ENCODE data around the gene SLC4A3.

Gene SLC4A3

DNA sequence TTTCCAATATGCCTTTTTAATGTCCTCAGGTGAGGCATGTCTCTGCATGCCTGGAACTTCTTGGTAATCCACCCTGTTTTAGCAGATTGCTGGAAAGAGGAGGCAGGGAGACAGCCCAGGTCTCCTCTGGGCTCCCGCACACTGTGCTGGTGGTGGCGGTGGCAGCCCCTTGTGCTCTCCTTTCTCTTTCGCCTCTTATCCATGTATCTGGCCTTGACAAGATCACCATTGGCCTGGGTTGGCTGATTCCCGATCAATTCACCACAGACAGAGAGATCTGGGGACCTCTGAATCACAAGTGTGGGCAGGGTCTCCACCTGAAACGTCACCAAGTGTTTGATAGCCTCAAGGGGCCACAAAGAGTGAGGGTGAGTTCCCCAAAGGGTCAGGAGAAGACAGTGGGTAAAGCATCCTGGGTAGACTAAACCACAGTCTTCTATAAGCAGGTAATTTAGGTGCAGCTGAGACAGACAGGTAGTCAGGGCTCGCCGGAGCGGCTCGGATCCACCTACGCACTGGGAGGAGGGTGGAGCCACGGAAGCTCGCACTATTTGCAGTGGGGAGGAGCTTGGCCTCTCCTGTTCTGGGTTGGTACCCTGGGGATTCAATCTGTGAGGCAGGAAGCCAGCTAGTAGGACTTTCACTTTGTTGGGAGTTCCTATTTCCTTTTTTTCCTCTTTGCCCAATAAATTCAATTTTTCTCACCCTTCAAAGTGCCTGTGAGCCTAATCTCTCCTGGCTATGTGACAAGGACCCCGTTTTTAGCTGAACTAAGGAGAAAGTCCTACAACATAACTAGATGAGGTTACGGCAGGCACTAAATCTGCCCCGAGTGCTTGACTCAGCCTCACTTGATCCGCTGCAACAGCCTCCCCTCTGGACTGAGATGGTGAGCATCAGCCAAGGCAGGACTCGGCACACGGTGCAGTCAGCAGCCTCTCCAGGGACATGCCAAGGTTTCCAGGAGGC, 57.6 kb downstream of the SLC4A3 start:
- no peak for DNase-seq

DNA sequence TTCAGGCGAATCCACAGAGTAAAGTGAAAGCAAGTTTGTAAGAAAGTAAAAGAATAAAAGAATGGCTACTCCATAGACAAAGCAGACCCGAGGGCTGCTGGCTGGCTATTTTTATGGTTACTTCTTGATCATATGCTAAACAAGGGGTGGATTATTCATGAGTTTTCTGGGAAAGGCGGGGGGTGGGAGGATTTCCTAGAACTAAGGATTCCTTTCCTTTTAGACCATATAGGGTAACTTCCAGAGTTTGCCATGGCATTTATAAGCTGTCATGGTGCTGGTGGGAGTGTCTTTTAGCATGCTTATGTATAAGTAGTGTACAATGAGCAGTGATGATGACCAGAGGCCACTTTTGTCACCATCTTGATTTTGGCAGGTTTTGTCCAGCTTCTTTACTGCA, 59.8 kb downstream of the SLC4A3 start:
- no peak for DNase-seq

DNA sequence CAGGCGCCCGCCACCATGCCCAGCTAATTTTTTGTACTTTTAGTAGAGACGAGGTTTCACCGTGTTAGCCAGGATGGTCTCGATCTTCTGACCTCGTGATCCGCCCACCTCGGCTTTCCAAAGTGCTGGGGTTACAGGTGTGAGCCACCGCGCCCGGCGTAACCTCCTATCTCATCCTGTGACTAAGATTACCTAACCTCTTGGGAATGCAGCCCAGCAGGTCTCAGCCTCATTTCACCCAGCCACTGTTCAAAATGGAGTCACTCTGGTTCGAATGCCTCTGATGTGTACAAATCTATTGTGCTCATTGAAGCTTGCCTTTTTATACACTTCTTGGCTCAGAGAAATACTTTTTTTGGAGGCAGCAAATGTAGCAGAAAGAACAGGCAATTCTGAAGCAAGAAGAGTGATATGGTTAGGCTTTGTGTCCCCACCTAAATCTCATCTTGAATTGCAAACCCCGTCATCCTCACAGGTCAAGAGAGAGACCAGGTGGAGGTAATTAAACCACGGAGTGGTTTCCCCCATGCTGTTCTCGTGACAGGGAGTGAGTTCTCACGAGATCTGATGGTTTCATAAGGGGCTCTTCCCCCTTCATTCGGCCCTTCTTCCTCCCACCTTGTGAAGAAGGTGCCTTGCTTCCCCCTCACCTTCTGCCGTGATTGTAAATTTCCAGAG, 60.6 kb downstream of the SLC4A3 start:
- DNase-seq: no peak

DNA sequence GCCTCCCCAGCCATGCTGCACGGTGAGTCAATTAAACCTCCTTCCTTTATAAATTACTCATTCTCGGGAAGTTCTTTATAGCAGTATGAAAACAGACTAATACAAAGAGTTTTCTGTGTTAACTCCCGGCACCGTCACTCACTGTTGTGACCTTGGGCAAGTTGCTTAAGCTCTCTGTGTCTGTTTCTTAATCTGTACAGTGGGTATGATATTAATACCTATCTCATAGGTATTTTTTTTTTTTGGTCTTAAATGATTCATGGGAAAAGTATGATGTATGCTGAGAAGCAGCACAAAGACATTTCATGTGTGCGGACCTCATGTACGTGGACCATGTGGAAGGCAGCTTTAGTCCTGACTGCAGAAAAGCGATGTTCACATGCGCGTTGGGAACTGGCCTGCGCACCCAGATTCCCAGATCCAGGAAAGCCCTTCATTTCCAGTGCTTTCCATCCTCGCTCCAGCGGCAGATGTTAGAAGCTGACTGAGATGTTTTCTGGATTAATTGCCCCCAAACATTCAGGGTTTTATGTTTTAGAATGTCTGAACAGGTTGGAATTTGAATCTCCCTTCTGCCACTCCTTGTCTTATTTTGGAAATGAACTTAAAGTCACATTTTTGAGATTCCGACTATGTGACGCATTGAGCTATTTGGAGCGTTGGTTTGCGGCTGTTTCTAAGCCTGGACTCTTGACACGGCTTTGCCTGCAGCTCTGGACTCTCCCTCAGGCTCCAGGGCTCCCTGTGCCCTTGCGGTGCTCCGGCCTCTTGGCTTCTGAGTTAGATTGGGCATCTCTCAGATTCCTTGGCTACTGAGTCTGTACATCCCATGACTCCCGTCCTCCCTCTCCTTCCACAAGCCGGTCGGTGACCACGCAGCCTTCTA, 61.4 kb downstream of the SLC4A3 start:
- DNase-seq: no peak

DNA sequence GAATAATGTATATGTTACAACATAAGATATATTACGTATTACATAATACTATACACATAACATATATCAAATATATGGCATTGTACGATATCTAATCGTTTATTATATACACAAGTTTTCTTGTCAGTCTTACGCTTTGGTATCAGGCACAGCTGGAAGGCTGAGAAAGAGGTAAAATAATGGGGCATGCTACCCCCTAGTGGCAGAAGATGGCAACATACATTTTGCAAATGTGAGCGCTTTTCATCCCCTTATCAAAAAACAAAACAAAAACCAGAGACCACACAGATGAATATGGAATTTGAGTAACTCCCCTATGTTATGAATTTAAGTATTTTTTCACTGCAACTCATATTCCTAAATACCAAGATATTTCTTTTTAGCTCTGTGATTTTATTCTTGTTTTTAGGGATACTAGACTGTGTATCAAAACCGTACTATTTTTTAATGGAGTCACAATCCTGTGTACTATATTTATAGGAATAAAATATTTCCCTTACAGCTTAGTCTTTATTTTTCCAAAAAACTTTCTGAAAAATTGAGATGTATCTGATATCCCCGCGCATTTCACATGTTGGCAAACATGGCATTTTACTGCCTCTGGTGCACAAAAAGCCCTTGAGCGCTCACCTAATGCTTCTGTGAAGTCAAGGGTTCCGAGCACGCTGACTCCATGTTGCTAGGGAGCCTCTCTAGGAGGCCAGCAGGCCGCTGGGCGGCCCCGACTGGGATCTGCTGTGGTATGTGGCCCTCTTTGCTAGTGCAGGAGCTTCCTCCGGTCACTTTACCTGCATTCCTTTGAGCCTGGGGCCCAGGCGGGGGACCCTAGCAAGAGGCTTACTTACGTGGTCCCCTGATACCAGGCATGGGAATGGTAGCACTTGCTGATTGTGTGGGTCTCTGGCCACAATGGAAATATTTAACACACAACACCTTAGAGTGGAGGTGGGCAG, 62.5 kb downstream of the SLC4A3 start:
- DNase-seq: peak; percentile 78

DNA sequence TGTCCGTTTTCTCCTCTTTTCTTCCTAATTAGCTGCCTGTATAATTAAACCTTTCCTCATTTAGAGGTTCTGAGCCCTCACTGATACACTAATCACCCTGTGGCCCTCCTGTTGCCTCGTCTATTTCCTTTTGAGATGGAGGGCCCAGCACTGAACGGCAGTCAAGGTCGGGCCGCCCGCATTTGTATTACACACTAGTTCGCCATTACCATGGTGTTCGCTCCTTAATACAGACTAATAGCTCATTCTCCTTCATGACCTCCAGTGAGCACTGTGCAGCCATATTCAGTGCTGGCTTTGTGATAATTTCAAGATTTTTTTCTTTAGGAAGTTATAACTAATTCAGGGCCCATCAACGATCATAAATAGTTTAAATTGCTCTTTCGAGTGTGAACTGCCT, 64.1 kb downstream of the SLC4A3 start:
- DNase-seq: no peak
